ES-I3 (cell line): ENCODE results near the gene MN1.

Experiments used
- H3K36me3 ChIP-seq: 2 replicates; pipeline ENCODE4 v1.6.1; 2013; ENCODE audit warnings: mild to moderate bottlenecking, low read length, control low read depth, moderate library complexity; ENCODE audit not compliant: insufficient read depth
- H3K4me1 ChIP-seq: 2 replicates; pipeline ENCODE4 v1.6.1; 2013; ENCODE audit warnings: mild to moderate bottlenecking, control low read depth, low read length; ENCODE audit not compliant: insufficient read depth
- H3K9ac ChIP-seq: 2 replicates; pipeline ENCODE4 v1.6.1; 2013; ENCODE audit warnings: low read depth, mild to moderate bottlenecking, low read length, moderate library complexity
- H3K9me3 ChIP-seq: 2 replicates; pipeline ENCODE4 v1.6.1; 2013; ENCODE audit warnings: mild to moderate bottlenecking, low read length, moderate library complexity; ENCODE audit not compliant: control insufficient read depth, insufficient read depth

The MN1 gene

DNA sequence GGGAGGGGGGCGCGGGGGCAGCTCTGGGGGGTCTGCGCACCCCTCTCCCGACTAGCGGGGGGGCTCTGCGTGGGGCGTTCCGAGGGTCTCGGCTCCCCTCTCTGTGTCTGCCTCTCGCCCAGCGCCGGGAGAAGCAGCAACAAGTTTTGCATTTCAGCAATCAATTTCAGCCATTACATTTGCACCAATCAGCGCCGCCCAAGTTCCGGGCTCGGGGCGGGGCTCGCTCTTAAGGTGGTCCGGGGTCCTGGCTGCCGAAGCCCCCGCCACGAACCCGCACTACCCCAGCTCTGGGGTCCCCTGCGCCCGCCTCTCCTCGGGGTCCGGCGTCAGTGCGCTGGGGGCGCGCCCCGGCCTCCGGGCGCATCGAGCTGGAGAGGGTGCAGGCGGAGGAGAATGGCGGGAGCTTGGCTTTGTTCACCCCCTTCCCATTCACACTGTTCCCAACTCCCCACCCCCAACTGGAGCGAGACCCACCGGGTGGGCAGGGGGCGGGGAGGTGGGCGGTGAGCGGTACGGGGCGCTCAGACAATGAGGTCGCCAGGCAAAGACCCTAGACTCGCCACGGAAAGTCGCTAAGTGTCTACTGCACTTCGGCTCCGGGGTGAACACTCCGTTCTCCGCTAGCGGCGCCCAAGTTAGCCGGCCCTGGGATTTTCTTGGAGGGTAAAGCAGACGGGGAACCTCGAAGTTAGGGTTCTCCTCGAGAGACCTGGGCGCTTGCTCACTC is at the start of gene MN1:
Gene MN1, minus strand, starts transcription at position 141 of the 730 bp plus-strand sequence. CDS start 1,213 bp downstream, outside the sequence.
- no peaks in the 10 kb centered on the region for H3K36me3 ChIP-seq
- H3K9ac ChIP-seq, result peak within 1 kb of the TSS; percentile 81
- H3K9me3 ChIP-seq, result no peaks in the 10 kb centered on the region; the same call in 1 of the 2 replicates
- peaks cover 15% of the 10 kb centered on the region; the same call in 1 of the 2 replicates for H3K4me1 ChIP-seq

DNA sequence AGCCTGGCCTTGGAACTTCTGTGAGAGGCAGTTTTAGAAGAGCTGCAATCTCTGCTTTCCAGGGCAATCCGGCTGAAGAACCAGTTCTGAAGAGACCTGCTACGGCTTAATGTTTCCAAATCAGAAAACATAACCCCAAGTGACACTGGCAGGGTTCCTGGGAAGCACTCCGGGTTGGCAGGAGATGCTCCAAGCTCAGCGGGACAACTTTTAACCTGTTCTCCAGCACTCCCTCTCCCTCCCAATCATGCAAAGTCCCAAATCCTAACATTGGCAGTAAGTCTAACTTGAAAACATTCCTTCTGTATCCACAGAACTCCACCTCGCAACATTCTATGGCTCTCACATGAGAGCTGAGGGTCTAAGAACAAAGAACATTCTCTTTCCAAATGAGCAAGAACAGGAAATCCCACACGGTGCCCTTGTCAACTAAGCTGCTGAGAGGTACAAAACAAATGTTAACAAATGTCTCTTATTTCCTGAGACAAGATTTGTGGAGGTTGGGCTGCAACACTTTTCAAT is 48.5 kb upstream of the MN1 start:
- H3K9me3 ChIP-seq, result no peaks in the 10 kb centered on the region
- H3K4me1 ChIP-seq, result peaks cover 34% of the 10 kb centered on the region
- no peak overlapping the region for H3K9ac ChIP-seq
- H3K36me3 ChIP-seq, result peaks cover 10% of the 10 kb centered on the region; the same call in 1 of the 2 replicates

DNA sequence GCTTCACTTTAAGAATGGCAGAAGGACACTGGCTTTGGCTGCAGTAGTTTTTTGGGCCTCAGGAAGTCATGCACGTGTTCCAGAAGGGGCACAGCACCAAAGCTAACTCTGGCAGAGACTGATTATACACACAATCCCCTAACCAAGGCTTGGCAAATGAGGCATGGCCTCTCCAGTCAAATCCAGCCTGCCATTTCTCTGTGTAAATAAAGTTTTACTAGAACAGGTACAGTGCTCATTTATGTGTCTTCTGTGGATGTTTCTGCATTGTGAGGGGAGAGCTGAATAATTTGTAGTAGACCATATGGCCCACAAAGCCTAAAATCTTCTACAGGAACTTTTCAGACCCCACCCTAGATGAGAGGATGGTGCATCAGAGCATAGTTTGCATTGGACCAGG is 46.4 kb upstream of the MN1 start:
- H3K9ac ChIP-seq, result no peak overlapping the region
- H3K4me1 ChIP-seq, result peaks cover 30% of the 10 kb centered on the region
- peaks cover 3% of the 10 kb centered on the region; the same call in 1 of the 2 replicates for H3K36me3 ChIP-seq
- H3K9me3 ChIP-seq, result no peaks in the 10 kb centered on the region

DNA sequence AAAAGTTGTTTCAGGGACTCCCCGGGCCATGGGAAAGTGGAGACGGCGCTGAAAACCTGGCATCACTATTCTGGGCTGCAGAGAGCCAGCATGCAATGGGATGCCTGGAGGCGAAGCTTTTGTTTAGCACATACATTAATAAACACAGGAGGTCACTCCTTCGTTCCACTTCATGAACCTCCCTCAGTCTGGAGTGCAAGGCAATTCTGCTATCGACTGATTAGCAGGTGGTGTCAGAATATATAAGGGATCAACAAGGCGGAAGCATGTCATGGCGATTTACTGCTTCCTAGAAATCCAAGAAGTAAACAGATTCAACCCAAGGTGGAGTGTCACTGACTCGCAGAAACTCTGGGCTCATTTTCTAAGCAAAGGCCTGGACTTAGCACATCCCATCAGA is 45.4 kb upstream of the MN1 start:
- peaks cover 28% of the 10 kb centered on the region for H3K4me1 ChIP-seq
- no peaks in the 10 kb centered on the region for H3K9me3 ChIP-seq
- H3K9ac ChIP-seq, result no peak overlapping the region
- peaks cover 3% of the 10 kb centered on the region; the same call in 1 of the 2 replicates for H3K36me3 ChIP-seq

DNA sequence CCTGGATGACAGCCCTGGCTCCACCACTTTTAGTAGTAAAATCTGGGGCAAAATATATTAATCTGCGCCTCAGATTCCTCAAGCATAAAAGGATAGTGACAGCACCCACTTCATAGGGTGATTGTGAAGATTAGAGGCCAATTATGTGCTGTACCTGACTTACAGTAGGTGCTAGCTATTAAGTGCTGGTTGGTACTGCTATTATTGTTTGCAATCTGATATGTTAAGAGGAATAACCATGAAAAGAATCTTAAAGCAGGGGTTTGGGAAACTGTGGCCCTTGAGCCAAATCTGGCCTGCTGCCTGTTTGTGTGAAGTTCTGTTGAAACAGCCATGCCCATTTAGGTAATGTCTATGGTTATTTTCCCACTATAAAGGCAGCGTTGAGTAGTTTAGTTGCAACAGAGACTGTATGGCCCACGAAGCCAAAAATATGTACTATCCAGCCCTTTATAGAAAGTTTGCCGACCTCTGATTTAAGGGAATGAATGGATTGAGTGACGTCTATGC is 44.7 kb upstream of the MN1 start:
- peaks cover 26% of the 10 kb centered on the region for H3K4me1 ChIP-seq
- no peaks in the 10 kb centered on the region for H3K9me3 ChIP-seq
- no peaks in the 10 kb centered on the region; the same call in 1 of the 2 replicates for H3K36me3 ChIP-seq
- H3K9ac ChIP-seq, result no peak overlapping the region

DNA sequence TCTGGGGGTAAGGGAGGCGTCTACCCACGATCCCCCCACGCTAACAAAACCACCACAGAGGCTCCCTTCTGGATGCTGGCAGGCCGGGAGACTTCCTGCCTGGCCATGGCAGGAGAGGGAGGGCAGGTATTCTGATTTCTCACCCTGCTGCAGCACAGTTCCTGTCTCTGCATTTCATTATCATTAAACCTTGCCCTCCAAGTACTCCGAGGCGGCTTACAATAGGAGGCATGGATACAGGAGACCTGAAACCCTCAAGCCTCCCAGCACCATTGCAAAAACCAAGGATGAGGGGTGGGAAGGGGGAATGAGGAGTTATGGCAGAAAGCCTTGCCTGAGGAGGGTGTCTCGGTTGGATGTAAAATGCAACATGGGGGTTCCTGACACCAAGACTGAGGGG is 44.1 kb upstream of the MN1 start:
- H3K9ac ChIP-seq, result no peak overlapping the region
- H3K9me3 ChIP-seq, result no peaks in the 10 kb centered on the region
- no peaks in the 10 kb centered on the region; the same call in 1 of the 2 replicates for H3K36me3 ChIP-seq
- H3K4me1 ChIP-seq, result peaks cover 21% of the 10 kb centered on the region

DNA sequence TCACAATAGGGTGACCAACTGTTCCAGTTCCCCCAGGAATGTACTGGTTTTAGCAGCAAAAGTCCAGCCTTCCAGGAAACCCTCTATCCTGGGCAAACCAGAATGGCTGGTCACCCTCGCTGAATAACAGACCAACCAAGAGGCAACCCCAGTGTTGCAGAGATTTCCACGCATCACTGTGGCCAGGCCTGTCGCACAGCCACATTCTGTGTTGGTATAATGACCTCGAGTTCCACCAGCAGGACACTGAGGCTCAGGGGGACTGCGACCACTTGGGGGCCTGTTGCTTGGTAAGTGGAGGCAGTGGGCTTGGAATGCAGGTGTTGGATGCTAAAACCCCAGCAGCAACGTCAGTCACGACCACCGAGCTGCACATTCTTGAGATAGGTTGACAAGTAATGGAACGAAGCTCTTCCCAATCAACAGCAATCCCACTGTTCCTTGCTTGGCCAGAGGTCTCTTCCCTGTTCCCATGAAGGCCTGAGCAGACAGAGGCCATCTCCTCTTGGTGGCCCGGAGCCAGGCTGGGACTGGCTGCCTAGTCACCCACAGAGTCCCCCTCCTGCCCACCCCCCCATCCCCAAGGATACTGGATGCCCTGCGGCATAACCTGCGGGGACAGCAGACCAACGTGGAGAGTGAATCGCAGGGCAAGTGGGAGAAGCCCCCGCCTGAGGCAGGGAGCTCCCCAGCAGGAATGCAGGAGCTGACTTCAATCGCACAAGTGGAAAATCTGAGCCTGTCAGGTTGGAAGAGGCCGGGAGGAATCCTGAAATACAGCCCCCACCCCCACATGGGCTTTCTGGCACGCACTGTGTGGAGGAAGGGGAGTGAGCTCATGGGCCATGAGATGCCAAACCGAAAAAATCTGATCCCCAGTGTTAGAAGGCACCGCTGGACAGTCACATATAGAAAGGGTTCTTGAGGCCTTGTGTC is 43.4 kb upstream of the MN1 start:
- H3K9me3 ChIP-seq, result no peaks in the 10 kb centered on the region
- no peaks in the 10 kb centered on the region; the same call in 1 of the 2 replicates for H3K36me3 ChIP-seq
- H3K9ac ChIP-seq, result no peak overlapping the region
- H3K4me1 ChIP-seq, result peaks cover 14% of the 10 kb centered on the region

DNA sequence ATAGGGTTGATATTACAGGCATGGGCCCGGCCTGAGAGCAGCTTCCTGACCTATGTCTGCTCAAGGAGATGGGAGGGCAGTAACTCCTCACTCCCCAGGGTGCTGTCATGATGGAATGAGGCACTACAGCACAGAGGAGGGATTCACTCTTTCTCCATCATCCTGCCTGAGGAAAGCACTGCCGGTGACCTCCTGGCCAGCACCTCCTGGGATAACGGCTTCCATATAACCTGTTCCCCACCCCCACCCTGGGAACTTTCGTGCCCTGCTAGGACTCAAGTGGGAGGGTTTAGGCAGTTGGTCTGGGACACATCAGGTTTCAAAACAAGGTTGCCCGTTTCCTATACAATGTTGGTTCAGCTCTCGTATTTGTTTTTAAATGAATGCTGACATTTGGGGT is 42.7 kb upstream of the MN1 start:
- no peaks in the 10 kb centered on the region for H3K36me3 ChIP-seq
- H3K4me1 ChIP-seq, result peaks cover 13% of the 10 kb centered on the region; the same call in 1 of the 2 replicates
- H3K9me3 ChIP-seq, result no peaks in the 10 kb centered on the region
- no peak overlapping the region for H3K9ac ChIP-seq

DNA sequence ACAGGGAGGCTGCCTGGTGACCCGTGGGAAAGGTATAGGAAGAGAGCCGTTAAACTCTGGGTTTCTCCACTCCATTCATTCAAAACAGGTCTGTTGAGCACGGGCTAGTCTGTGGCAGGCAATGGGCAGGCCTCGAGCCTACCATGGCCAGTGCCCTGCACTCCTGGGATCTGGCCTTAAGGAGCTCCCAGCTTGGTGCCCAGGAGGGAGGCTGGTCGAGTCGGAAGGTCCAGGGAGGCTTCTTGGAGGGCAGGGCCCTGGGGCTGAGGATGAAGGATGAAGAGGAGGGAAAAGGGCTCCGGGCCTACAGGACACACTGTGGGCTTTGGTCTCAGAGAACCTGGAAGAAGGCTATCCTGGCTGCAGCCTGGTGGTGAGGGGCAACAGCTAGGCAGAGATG is 41.9 kb upstream of the MN1 start:
- no peaks in the 10 kb centered on the region for H3K36me3 ChIP-seq
- H3K4me1 ChIP-seq, result peaks cover 13% of the 10 kb centered on the region; the same call in 1 of the 2 replicates
- H3K9me3 ChIP-seq, result no peaks in the 10 kb centered on the region
- H3K9ac ChIP-seq, result no peak overlapping the region

DNA sequence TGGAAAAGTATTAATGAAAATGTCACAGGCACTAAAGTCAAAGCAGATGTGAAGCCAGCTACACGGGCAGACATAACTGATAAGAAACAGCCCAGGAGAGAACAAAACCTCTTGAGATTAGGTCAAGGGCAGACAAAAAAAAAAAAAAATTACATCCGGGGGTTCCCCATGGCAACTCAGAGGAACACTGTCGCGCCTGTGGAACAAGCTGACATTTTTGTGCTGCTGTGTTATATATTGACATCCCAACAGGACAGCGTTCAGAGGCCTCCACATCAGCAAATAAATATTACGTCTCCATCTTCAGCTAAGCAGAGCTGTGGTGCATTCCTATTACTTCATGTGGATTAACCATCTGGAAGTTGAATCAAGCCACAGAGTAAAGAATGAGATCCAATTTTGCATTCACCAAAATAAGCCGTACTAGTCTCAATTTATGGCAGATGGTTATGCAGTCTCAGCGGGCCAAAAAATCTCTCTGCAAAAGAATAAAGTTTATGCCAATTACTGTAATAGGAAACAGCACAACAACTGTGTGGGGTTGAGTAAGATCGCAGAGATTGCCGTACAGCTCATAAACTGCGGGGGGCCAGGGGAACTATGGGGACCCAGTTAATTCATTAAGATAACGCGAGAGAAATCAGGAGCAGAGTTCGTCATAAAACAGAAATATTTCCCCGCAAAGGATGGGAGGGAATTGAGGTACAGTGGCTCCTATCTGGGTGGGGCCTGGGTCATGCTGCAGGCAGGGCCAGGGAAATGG is 41.3 kb upstream of the MN1 start:
- no peaks in the 10 kb centered on the region for H3K9me3 ChIP-seq
- no peaks in the 10 kb centered on the region for H3K36me3 ChIP-seq
- H3K4me1 ChIP-seq, result peaks cover 13% of the 10 kb centered on the region; the same call in 1 of the 2 replicates
- no peak overlapping the region for H3K9ac ChIP-seq

DNA sequence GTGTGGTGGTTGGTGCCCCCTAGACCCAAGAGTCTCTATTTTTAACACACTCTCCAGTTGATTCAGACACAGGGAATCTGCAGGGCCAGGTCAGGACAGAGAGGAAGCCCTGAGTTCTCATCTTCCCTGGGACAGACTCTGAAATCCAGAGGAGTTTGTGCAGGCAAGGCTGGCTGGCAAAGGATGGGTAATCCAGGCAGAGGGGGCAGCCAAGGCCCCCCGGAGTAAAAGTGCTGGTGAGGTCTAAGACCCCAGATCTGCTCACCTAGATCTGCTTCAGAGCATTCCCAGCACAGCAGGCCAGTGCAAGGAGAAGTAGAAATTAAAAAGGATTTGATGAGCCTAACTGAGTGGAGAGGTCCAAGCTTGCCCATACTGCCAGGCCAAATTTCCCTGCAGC is 40.6 kb upstream of the MN1 start:
- no peaks in the 10 kb centered on the region for H3K9me3 ChIP-seq
- no peak overlapping the region for H3K9ac ChIP-seq
- H3K4me1 ChIP-seq, result peaks cover 13% of the 10 kb centered on the region; the same call in 1 of the 2 replicates
- H3K36me3 ChIP-seq, result no peaks in the 10 kb centered on the region

DNA sequence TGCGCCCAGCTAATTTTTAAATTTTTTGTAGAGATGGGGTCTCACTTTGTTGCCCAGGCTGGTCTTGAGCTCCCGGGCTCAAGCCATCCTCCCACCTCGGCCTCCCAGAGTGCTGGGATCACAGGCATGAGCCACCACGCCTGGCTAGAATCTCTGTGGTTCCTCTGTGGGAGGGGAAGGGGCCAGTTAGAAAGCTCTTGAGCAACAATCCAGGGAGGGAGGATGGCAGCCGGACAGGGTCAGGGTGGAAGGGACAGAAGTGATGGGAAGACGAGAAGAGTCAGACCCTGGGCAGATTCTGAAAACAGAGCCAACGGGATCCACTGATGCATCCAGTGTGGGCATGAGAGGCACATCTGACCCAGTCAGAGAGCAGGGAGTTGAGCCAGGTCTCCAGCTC is 38.9 kb upstream of the MN1 start:
- Histone ChIP-seq H3K9ac (no peak overlapping the region), H3K36me3 (no peaks in the 10 kb centered on the region), H3K9me3 (no peaks in the 10 kb centered on the region), H3K4me1 (peaks cover 15% of the 10 kb centered on the region; the same call in 1 of the 2 replicates)

DNA sequence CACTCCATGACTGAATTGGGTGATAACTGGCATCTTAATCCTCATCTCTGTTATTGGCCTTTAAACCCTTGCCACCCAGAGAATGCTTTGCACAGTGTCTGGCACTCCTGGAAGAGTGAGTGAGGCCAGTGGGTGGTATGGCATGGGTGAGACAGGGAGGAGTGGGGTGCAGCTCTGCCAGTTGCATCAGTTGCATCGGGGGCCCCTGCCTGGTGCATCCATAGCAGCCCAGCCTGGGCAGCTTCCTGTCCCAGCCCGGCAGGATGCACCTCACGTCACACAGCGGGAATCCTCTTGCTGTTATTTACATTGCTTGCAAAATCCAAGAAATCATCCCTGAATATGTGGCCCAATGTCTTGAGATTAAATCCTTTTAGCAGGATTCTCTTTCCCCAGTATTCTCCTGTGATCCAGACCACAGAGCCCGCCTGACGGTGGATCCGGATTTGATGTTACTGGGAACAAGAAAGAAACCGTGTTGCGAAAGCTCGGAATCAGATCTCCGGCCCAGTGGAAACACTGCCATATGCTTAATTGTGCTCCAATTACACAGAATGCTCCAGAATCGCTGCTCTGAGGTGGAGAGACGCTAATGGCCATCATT is 37.6 kb upstream of the MN1 start:
- H3K4me1 ChIP-seq, result peaks cover 18% of the 10 kb centered on the region; the same call in 1 of the 2 replicates
- H3K36me3 ChIP-seq, result no peaks in the 10 kb centered on the region
- no peaks in the 10 kb centered on the region for H3K9me3 ChIP-seq
- H3K9ac ChIP-seq, result no peak overlapping the region
